IMR-90 (cell line): ENCODE results near the gene ITPRIP. TPM values are rescaled to one million over a fixed set of nuclear protein-coding genes. Genes with fewer than 3 reads are reported as not detected.

Experiments used
- ATAC-seq: fragments of 200-7000 bp; cut with Tn5 transposase; 2 replicates; pipeline ENCODE4 v1.9.1; 2020; ENCODE audit warnings: low read depth, mild to moderate bottlenecking, moderate library complexity
- BruUV-seq: library from RNA; stranded (reverse); fragments of 400-500 nt; replicated peaks from 2 replicates; lab custom pipeline; 2021; lab: Mats Ljungman, UMichigan
- CTCF ChIA-PET: fragments of 300-600 bp; formaldehyde crosslinking; extraction: SDS; loops from one replicate; lab custom pipeline; 2021; ENCODE audit warnings: antibody characterized with exemption; lab: Yijun Ruan, JAX
- POLR2A ChIA-PET: fragments of 300-600 bp; sonication (Branson Sonifier 250); formaldehyde crosslinking; loops from one replicate; lab custom pipeline; 2022; ENCODE audit warnings: antibody characterized with exemption; ENCODE audit not compliant: unreplicated experiment; lab: Charles Lee
- DNase-seq: peaks from one replicate; pipeline ENCODE4 v3.0.0; 2013
- H2AFZ ChIP-seq: replicated peaks from 2 replicates; pipeline ENCODE3; 2013; ENCODE audit warnings: low read length, mild to moderate bottlenecking; ENCODE audit not compliant: poor library complexity
- H2AK5ac ChIP-seq: 2 replicates; pipeline ENCODE4 v1.6.1; 2013; ENCODE audit warnings: low read depth, low read length, inconsistent platforms
- H2AK9ac ChIP-seq: replicated peaks from 2 replicates; pipeline ENCODE3; 2013; ENCODE audit warnings: mild to moderate bottlenecking, low read depth, low read length, moderate library complexity; ENCODE audit not compliant: poor library complexity
- H2BK120ac ChIP-seq: 2 replicates; pipeline ENCODE4 v1.6.1; 2013; ENCODE audit warnings: low read depth, low read length, inconsistent platforms
- H2BK15ac ChIP-seq: 3 replicates; pipeline ENCODE4 v1.6.1; 2013; ENCODE audit warnings: low read depth, low read length, inconsistent platforms
- H2BK20ac ChIP-seq: 2 replicates; pipeline ENCODE4 v1.6.1; 2013; ENCODE audit warnings: low read depth, mild to moderate bottlenecking, inconsistent platforms, low read length, moderate library complexity
- H2BK5ac ChIP-seq: 2 replicates; pipeline ENCODE4 v1.6.1; 2013; ENCODE audit warnings: mild to moderate bottlenecking, low read depth, low read length, inconsistent platforms; ENCODE audit not compliant: poor library complexity, severe bottlenecking
- H3K14ac ChIP-seq: replicated peaks from 2 replicates; pipeline ENCODE4 v1.6.1; 2013; ENCODE audit warnings: low read depth, low read length, inconsistent platforms
- H3K18ac ChIP-seq: 2 replicates; pipeline ENCODE4 v1.6.1; 2013; ENCODE audit warnings: low read depth, low read length, control low read depth
- H3K23ac ChIP-seq: 2 replicates; pipeline ENCODE4 v1.6.1; 2013; ENCODE audit warnings: low read depth, low read length, inconsistent platforms
- H3K27ac ChIP-seq: 2 replicates; pipeline ENCODE4 v1.5.1; 2013; ENCODE audit warnings: mild to moderate bottlenecking, control low read depth, low read length; ENCODE audit not compliant: insufficient read depth
- H3K27me3 ChIP-seq: 2 replicates; pipeline ENCODE4 v1.6.1; 2013; ENCODE audit warnings: low read length; ENCODE audit not compliant: control insufficient read depth, insufficient read depth
- H3K36me3 ChIP-seq: 2 replicates; pipeline ENCODE4 v1.6.1; 2013; ENCODE audit warnings: low read length, mixed read lengths; ENCODE audit not compliant: control insufficient read depth, insufficient read depth
- H3K4ac ChIP-seq: 2 replicates; pipeline ENCODE4 v1.6.1; 2013; ENCODE audit warnings: low read depth, low read length, inconsistent platforms
- H3K4me1 ChIP-seq: 2 replicates; pipeline ENCODE4 v1.6.1; 2013; ENCODE audit warnings: low read length, mixed read lengths; ENCODE audit not compliant: control insufficient read depth, insufficient read depth
- H3K4me2 ChIP-seq: 2 replicates; pipeline ENCODE4 v1.6.1; 2013; ENCODE audit warnings: low read depth, mild to moderate bottlenecking, control low read depth, low read length, moderate library complexity
- H3K4me3 ChIP-seq: 2 replicates; pipeline ENCODE4 v1.5.1; 2013; ENCODE audit warnings: low read depth, mild to moderate bottlenecking, control low read depth, low read length, moderate library complexity; ENCODE audit not compliant: insufficient read depth
- H3K56ac ChIP-seq: 2 replicates; pipeline ENCODE4 v1.6.1; 2013; ENCODE audit warnings: low read length, inconsistent platforms; ENCODE audit not compliant: insufficient read depth; ENCODE audit errors: extremely low read depth
- H3K79me1 ChIP-seq, 2 experiments: 2 replicates each; pipeline ENCODE4 v1.6.1; 2013; ENCODE audit warnings: low read length in 2 of 2, inconsistent platforms in 1 of 2, low read depth in 1 of 2
- H3K9ac ChIP-seq: 2 replicates; pipeline ENCODE4 v1.6.1; 2013; ENCODE audit warnings: low read depth, low read length, control low read depth
- H3K9me1 ChIP-seq: 2 replicates; pipeline ENCODE4 v1.6.1; 2013; ENCODE audit warnings: low read length, inconsistent platforms; ENCODE audit not compliant: insufficient read depth
- H3K9me3 ChIP-seq: 2 replicates; pipeline ENCODE4 v1.6.1; 2013; ENCODE audit warnings: low read length; ENCODE audit not compliant: control insufficient read depth, insufficient read depth
- H4K20me1 ChIP-seq: 2 replicates; pipeline ENCODE4 v1.6.1; 2013; ENCODE audit warnings: low read length, inconsistent platforms; ENCODE audit not compliant: insufficient read depth
- H4K5ac ChIP-seq: 2 replicates; pipeline ENCODE4 v1.6.1; 2013; ENCODE audit warnings: mild to moderate bottlenecking, low read depth, low read length, control low read depth
- H4K8ac ChIP-seq, 2 experiments: 2 replicates each; pipeline ENCODE4 v1.6.1; 2013; ENCODE audit warnings: low read depth in 2 of 2, low read length in 2 of 2, control low read depth in 1 of 2, inconsistent platforms in 1 of 2
- H4K91ac ChIP-seq: 2 replicates; pipeline ENCODE4 v1.6.1; 2013; ENCODE audit warnings: low read depth, low read length, inconsistent platforms; ENCODE audit not compliant: insufficient read depth
- CHD1 ChIP-seq: IDR thresholded peaks from 2 replicates; pipeline ENCODE4 v1.6.1; 2012; ENCODE audit warnings: low read depth, low read length, improper control_type of control experiment
- NFE2L2 ChIP-seq: fragments of 150-350 bp; IDR thresholded peaks from 2 replicates; pipeline ENCODE4 v1.6.1; 2016; ENCODE audit warnings: low read depth, mild to moderate bottlenecking, low read length
- POLR2A ChIP-seq: IDR thresholded peaks from 2 replicates; pipeline ENCODE4 v1.6.1; 2012; ENCODE audit warnings: mild to moderate bottlenecking, low read depth, low read length
- RAD21 ChIP-seq: IDR thresholded peaks from 2 replicates; pipeline ENCODE4 v1.6.1; 2012; ENCODE audit warnings: low read length, improper control_type of control experiment
- RCOR1 ChIP-seq: IDR thresholded peaks from 2 replicates; pipeline ENCODE4 v1.6.1; 2012; ENCODE audit warnings: mild to moderate bottlenecking, low read length, improper control_type of control experiment; ENCODE audit not compliant: insufficient replicate concordance
- RFX5 ChIP-seq: IDR thresholded peaks from 2 replicates; pipeline ENCODE4 v1.8.0; 2012; ENCODE audit warnings: low read depth, mild to moderate bottlenecking, low read length, moderate library complexity
- WGBS, 2 experiments: methylation state at CpG; one replicate each; pipeline versions ENCODE4 v1.1.5 to v1.1.7; 2013; ENCODE audit warnings: missing lambda C conversion rate in 2 of 2; ENCODE audit not compliant: insufficient read length in 1 of 2; ENCODE audit errors: extremely low coverage in 2 of 2; 5-methylcytosine and 5-hydroxymethylcytosine counted together
- dilution Hi-C: fragments of 300-500 bp; cut with HindIII; formaldehyde crosslinking; loops from one replicate; pipeline ENCODE4 v1.14.3; 2018; ENCODE audit warnings: low sequenced_read_pairs; ENCODE audit not compliant: unreplicated experiment
- in situ Hi-C: fragments of 300-500 bp; cut with MboI; formaldehyde crosslinking; loops from 3 replicates; pipeline ENCODE4 v1.14.3; 2019; ENCODE audit warnings: low sequenced_read_pairs, inconsistent platforms, mixed read lengths
- intact Hi-C: fragments of 100-400 bp; cut with micrococcal nuclease; formaldehyde crosslinking; loops from 2 replicates; pipeline ENCODE4 v1.10.0; 2022
- polyA plus RNA-seq, 3 experiments: library from polyadenylated mRNA; depleted of rRNA; stranded (reverse); fragments of >200 nt; gene quantifications; 2 replicates each; pipeline ENCODE4 v1.2.3, GENCODE V29; 2012; ENCODE audit warnings: low replicate concordance in 1 of 3
- total RNA-seq: library from RNA; depleted of rRNA; stranded (reverse); fragments of >200 nt; gene quantifications from 2 replicates; pipeline ENCODE4 v1.2.3, GENCODE V29; 2012
- TF ChIP-seq, protein P1 (sequence below): fragments of 150-350 bp; IDR thresholded peaks from 2 replicates; pipeline ENCODE4 v1.6.1; 2017; ENCODE audit warnings: mild to moderate bottlenecking, antibody characterized with exemption, low read length, low read depth
- TF ChIP-seq, protein P2 (sequence below): conservative IDR thresholded peaks from 2 replicates; pipeline ENCODE4 v1.5.1; 2012; ENCODE audit warnings: mild to moderate bottlenecking, low read depth, low read length, improper control_type of control experiment

ITPRIP gene
- total and polyA plus RNA-seq, 2 of the 4 experiments (the other 2 are of a cell fraction), result 7.5 to 31.9 TPM

DNA sequence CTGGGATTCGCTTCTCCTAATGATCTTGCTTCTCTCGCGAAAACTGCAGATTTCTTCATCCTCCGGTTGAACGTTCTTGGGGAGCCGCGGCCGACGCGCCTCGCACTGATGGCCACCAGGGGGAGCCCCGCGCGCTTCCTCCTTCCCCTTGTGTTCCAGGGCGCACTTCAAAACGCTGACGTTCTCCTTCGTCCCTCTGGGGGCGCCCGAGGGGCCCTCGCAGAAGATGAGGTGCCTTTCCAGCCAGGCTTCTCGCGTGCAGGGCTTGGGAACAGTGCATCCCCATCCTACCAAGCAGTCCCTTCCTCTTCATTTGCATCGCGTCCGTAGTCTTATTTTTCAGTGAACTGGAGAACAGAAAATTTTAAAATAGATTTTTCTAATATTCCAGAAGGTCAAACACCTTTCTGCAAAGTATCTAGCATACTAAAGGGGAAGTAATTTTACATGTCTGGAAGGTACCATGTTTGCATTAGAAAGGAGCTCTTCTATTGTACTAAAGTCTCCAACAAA, 46.8 kb downstream of the ITPRIP start (continued):
- TF ChIP-seq, protein P1, sequence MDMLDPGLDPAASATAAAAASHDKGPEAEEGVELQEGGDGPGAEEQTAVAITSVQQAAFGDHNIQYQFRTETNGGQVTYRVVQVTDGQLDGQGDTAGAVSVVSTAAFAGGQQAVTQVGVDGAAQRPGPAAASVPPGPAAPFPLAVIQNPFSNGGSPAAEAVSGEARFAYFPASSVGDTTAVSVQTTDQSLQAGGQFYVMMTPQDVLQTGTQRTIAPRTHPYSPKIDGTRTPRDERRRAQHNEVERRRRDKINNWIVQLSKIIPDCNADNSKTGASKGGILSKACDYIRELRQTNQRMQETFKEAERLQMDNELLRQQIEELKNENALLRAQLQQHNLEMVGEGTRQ, result no peak
- no peak for TF ChIP-seq RCOR1
- TF ChIP-seq POLR2A, result 0 out of 2 replicates have a peak, but pooled peaks have one; percentile 19

DNA sequence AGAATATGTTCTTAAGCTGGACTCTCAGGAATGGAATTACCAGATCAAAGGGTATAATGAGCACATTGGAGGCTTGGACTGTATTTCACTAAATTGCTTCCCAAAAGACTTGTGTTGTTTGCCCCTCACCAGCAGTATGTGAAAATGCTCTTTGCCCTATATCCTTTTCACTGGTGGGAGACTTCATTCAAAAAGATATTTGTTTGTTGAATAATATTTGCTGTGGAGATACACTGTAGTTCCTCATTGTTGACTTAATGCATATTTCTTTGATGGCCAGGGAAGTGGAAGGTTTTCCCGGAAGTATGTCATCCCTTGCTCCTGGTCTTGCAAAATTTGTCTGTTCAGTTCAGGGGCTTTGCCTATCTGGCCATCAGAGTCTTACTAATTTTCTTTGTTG, 49.9 kb downstream of the ITPRIP start:
- in situ Hi-C loops, result no loop called here
- Histone ChIP-seq H3K36me3 (no peaks in the 10 kb centered on the region), H3K9me1 (0 out of 2 replicates have a peak, but pooled peaks cover 5% of the 10 kb centered on the region), H3K9ac (no peak overlapping the region), H2BK15ac (no peak overlapping the region), H3K4ac (no peak overlapping the region), H2AK9ac (no peak overlapping the region), H2AFZ (no peak overlapping the region), H2BK120ac (no peak overlapping the region), H4K91ac (no peak overlapping the region), H3K18ac (no peak overlapping the region), H2AK5ac (no peak overlapping the region), H4K20me1 (no peaks in the 10 kb centered on the region), H3K79me1 (peaks cover 0 to 5% of the 10 kb centered on the region in 2 experiments; a peak in 1 of 4 replicates), H4K5ac (no peak overlapping the region), H2BK5ac (no peak overlapping the region), H3K14ac (no peak overlapping the region), H3K4me3 (no peak overlapping the region), H3K56ac (no peak overlapping the region), H3K4me1 (no peaks in the 10 kb centered on the region; the same call in 1 of the 2 replicates), H3K4me2 (no peak overlapping the region), H3K27me3 (no peaks in the 10 kb centered on the region), H3K27ac (no peak overlapping the region), H3K9me3 (no peaks in the 10 kb centered on the region), H2BK20ac (no peak overlapping the region), H3K23ac (no peak overlapping the region), H4K8ac (peak overlapping the region in 1 of 2 experiments; percentile 4; a peak in 1 of 4 replicates)
- intact Hi-C loops, result loop anchor here (1.0 kb wide), 1 partner anchor 29 kb away; no protein-coding TSS in a partner anchor
- CTCF ChIA-PET, result no interaction called here
- DNase-seq, result no peak
- no TSS peak for BruUV-seq
- TF ChIP-seq RAD21 (no peak), CHD1 (no peak), RFX5 (no peak), NFE2L2 (no peak)
- TF ChIP-seq, protein P2, sequence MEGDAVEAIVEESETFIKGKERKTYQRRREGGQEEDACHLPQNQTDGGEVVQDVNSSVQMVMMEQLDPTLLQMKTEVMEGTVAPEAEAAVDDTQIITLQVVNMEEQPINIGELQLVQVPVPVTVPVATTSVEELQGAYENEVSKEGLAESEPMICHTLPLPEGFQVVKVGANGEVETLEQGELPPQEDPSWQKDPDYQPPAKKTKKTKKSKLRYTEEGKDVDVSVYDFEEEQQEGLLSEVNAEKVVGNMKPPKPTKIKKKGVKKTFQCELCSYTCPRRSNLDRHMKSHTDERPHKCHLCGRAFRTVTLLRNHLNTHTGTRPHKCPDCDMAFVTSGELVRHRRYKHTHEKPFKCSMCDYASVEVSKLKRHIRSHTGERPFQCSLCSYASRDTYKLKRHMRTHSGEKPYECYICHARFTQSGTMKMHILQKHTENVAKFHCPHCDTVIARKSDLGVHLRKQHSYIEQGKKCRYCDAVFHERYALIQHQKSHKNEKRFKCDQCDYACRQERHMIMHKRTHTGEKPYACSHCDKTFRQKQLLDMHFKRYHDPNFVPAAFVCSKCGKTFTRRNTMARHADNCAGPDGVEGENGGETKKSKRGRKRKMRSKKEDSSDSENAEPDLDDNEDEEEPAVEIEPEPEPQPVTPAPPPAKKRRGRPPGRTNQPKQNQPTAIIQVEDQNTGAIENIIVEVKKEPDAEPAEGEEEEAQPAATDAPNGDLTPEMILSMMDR, result no peak
- no peak; the same call in 1 of the 2 replicates for ATAC-seq
- 40% methylated on average over 1 of the region's 1 CpG; no CpG with 5 or more reads in 1 of the 2 experiments for WGBS, 2 experiments
- dilution Hi-C loops, result no loop called here
- POLR2A ChIA-PET, result no interaction called here
